Endothelial cell (in vitro differentiated cells): Measurements from ENCODE around the gene CD302. TPM values are rescaled to one million over a fixed set of nuclear protein-coding genes. Genes with fewer than 3 reads are reported as not detected.
"Not testable (repeated sequence)": the region's sequence is repeated elsewhere in the genome, so short reads cannot be mapped to it uniquely, and the experiment has no call there.

ENCODE experiments used
- DNase-seq: peaks from one replicate; pipeline ENCODE4 v3.0.0; 2021; ENCODE audit warnings: low spot score
- H3K27ac Mint-ChIP-seq: one replicate; pipeline ENCODE4 v1.8.0; 2021; ENCODE audit warnings: mixed read lengths, inconsistent platforms; ENCODE audit not compliant: unreplicated experiment
- H3K27me3 Mint-ChIP-seq: one replicate; pipeline ENCODE4 v1.8.0; 2021; ENCODE audit warnings: mild to moderate bottlenecking, moderate library complexity, mixed read lengths, inconsistent platforms; ENCODE audit not compliant: unreplicated experiment
- H3K36me3 Mint-ChIP-seq: one replicate; pipeline ENCODE4 v1.8.0; 2021; ENCODE audit warnings: mild to moderate bottlenecking, low read depth, mixed read lengths, inconsistent platforms; ENCODE audit not compliant: unreplicated experiment
- H3K4me1 Mint-ChIP-seq: one replicate; pipeline ENCODE4 v1.8.0; 2021; ENCODE audit warnings: mild to moderate bottlenecking, mixed read lengths, inconsistent platforms; ENCODE audit not compliant: unreplicated experiment
- H3K4me3 Mint-ChIP-seq: one replicate; pipeline ENCODE4 v1.8.0; 2021; ENCODE audit warnings: mild to moderate bottlenecking, mixed read lengths, inconsistent platforms; ENCODE audit not compliant: unreplicated experiment
- H3K9me3 Mint-ChIP-seq: one replicate; pipeline ENCODE4 v1.8.0; 2021; ENCODE audit warnings: mixed read lengths, inconsistent platforms; ENCODE audit not compliant: unreplicated experiment
- total RNA-seq: library from RNA; stranded (reverse); fragmentation: NEBNext Ultra II Directional; extraction: Animal tissue kit (Norgen Biotek cat#: 25700); gene quantifications from one replicate; pipeline ENCODE4 v1.2.1, GENCODE V29; 2021; ENCODE audit not compliant: unreplicated experiment
- TF ChIP-seq, protein P1 (sequence below): fragments of 200-600 bp; sonication (generic); IDR thresholded peaks from one replicate; pipeline ENCODE4 v1.5.0; 2021; ENCODE audit warnings: antibody characterized with exemption; ENCODE audit not compliant: unreplicated experiment

CD302 gene
- total RNA-seq, 1 donor from 2014 or later, result 5.2 TPM

DNA sequence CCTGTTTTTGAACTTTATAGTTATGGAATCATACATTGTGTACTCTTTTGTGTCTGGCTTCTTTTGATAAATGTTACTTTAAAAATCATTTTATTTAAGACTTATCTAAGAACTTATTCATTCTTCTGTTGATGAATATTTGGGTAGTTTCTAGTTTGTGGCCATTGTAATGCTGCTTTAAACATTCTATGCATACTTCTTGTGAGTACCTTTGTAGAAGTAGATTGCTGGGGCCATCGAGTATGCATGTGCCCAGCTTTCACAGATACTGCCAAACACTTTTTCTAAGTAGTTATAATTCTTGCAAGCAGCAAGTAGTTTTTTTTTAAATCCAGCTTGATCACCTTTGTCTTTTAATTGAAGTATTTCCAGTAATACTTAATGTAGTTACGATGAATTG, 11.1 kb downstream of the CD302 start:
- no peaks in the 10 kb centered on the region for H3K36me3 Mint-ChIP-seq
- DNase-seq, result no peak
- no peak overlapping the region for H3K27ac Mint-ChIP-seq
- no peak overlapping the region for H3K4me3 Mint-ChIP-seq
- no peaks in the 10 kb centered on the region for H3K9me3 Mint-ChIP-seq
- TF ChIP-seq, protein P1, sequence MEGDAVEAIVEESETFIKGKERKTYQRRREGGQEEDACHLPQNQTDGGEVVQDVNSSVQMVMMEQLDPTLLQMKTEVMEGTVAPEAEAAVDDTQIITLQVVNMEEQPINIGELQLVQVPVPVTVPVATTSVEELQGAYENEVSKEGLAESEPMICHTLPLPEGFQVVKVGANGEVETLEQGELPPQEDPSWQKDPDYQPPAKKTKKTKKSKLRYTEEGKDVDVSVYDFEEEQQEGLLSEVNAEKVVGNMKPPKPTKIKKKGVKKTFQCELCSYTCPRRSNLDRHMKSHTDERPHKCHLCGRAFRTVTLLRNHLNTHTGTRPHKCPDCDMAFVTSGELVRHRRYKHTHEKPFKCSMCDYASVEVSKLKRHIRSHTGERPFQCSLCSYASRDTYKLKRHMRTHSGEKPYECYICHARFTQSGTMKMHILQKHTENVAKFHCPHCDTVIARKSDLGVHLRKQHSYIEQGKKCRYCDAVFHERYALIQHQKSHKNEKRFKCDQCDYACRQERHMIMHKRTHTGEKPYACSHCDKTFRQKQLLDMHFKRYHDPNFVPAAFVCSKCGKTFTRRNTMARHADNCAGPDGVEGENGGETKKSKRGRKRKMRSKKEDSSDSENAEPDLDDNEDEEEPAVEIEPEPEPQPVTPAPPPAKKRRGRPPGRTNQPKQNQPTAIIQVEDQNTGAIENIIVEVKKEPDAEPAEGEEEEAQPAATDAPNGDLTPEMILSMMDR, result no peak
- H3K4me1 Mint-ChIP-seq, result peaks cover 5% of the 10 kb centered on the region
- H3K27me3 Mint-ChIP-seq, result no peaks in the 10 kb centered on the region

DNA sequence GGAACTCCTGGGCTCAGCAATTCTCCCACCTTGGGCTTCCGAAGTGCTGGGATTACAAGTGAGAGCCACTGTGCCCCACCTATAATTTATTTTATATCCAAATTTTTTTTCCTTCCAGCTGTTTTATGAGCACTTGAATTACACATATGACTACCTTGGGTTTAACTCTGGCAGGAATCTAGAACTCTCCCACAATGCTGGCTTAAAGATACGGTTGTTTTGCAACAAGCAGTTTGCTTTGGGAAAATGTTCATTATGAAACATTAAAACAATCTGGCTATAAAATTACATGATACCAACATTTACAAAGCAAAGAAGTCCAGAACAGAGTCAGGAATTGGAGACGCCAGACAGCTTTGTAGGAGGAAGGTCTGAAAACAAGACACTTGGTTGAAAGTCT, 12.8 kb downstream of the CD302 start:
- H3K27ac Mint-ChIP-seq, result no peak overlapping the region

DNA sequence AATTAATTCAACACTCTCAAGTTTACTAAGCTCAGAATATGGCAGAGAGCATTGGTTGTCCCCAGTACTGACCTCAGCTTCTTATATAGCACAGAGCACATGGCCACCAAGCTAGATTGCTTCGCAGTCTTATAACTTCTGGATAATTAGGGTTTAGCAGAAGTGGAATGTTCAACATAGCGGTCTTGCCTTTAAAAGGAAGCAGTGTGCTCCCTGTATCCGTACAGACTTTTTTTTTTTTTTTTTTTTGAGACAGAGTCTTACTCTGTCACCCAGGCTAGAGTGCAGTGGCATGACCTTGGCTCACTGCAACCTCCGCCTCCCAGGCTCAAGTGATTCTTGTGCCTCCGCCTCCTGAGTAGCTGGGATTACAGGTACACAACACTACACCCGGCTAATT, 13.3 kb downstream of the CD302 start:
- not testable (repeated sequence) for H3K9me3 Mint-ChIP-seq, H3K4me1 Mint-ChIP-seq, H3K27ac Mint-ChIP-seq, H3K36me3 Mint-ChIP-seq, H3K4me3 Mint-ChIP-seq, H3K27me3 Mint-ChIP-seq, DNase-seq

More for the DNA sequence above, 12.8 kb downstream of the CD302 start:
- no peak for DNase-seq
- Mint-ChIP-seq H3K27me3 (no peaks in the 10 kb centered on the region), H3K36me3 (no peaks in the 10 kb centered on the region), H3K9me3 (no peaks in the 10 kb centered on the region), H3K4me1 (peaks cover 5% of the 10 kb centered on the region), H3K4me3 (no peak overlapping the region)
- TF ChIP-seq, protein P1, result no peak

DNA sequence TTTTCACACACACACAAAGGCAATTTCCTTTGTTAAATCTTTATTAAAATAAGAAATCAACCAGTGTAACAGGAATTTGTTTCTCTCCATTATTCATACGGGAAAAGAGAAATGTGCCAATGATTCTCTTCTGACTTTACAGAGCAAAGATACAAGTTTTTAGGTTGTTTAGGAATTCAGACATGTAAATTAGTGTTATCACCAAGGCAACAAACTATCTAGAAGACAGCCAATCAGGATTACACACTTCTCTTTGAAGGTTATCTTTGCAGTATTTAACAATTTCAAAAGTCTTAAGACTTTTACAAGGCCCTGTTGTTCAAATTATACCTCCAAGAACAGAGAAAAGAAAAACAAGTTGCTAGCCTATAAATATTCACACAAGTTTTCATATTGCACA, 14.5 kb downstream of the CD302 start:
- H3K27ac Mint-ChIP-seq, result no peak overlapping the region
- H3K4me1 Mint-ChIP-seq, result peaks cover 5% of the 10 kb centered on the region
- H3K27me3 Mint-ChIP-seq, result peaks cover 3% of the 10 kb centered on the region
- no peaks in the 10 kb centered on the region for H3K9me3 Mint-ChIP-seq
- no peak for DNase-seq
- no peak overlapping the region for H3K4me3 Mint-ChIP-seq
- TF ChIP-seq, protein P1, result no peak
- H3K36me3 Mint-ChIP-seq, result no peaks in the 10 kb centered on the region

DNA sequence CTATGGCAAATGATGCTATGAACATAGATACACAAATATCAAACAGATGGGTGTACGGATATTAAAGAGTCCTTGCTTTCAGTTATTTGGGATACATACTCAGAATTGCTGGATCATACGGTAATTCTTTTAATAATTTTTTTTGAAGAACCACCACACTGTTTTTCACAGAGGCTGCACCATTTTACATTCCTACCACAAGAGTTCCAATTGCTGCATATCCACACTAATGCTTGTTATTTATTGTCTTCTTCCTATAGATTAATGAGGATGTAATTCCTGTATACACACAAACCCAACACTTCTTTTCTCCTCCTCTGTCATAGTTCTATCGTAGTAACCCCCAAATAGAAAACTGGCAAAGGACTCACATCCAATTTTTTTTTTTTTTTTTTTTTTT, 21.7 kb downstream of the CD302 start:
- Mint-ChIP-seq H3K36me3 (no peaks in the 10 kb centered on the region), H3K4me1 (peaks cover 5% of the 10 kb centered on the region), H3K4me3 (no peak overlapping the region), H3K27me3 (peaks cover 3% of the 10 kb centered on the region), H3K9me3 (no peaks in the 10 kb centered on the region), H3K27ac (no peak overlapping the region)
- TF ChIP-seq, protein P1, result peak; percentile 28
- DNase-seq, result no peak

DNA sequence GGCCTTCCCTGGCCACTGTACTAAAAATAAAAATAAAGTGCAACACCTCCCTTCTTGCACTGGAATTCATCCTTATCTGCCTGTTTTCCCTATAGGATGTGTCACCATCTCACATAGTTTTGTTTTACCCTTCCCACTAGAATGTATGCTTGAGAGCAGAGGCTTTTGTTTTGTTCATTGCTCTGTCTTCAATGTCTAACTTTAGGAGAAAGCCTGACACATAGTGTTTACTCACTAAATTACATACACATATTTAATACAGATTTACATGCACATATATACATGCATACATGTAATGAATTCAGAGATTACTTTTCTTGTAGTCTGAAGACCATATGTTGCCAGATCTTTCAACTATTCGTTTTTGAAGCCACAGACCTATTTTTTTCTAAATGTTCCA, 23.0 kb downstream of the CD302 start:
- Mint-ChIP-seq H3K4me3 (no peak overlapping the region), H3K36me3 (no peaks in the 10 kb centered on the region), H3K4me1 (peaks cover 5% of the 10 kb centered on the region), H3K27ac (no peak overlapping the region), H3K9me3 (no peaks in the 10 kb centered on the region), H3K27me3 (peaks cover 3% of the 10 kb centered on the region)
- DNase-seq, result no peak
- TF ChIP-seq, protein P1, result no peak
